DMS153 (cell line): ENCODE results near the gene BRI3BP.
"Not testable (repeated sequence)": the region's sequence is repeated elsewhere in the genome, so short reads cannot be mapped to it uniquely, and the experiment has no call there.

Experiments
- DNase-seq: peaks from one replicate; lab custom pipeline; 2025; lab: John Stamatoyannopoulos, UW

Gene BRI3BP

DNA sequence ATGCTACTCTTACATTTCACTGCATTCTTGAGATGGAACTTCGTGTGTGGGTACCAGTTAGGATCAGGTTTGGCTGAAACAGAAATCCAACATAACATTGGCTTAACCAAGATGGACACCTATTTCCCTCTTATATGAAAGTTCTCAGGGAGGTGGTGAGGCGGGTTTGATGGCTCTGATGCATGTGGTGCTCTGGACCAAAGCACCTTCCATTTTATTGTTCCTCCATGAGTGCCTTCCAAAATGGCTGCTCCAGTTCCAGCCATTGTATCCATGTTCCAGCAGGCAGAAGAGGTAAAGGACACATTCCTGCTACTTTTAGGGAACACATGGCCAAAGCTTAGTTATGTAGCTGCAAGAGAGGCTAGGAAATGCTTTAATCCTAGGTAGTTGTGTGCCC is 29.6 kb downstream of the BRI3BP start:
- DNase-seq, result no peak

GRCh38 chr12:125024949-125025563 is 31.6 kb downstream of the BRI3BP start:
- no peak for DNase-seq

DNA sequence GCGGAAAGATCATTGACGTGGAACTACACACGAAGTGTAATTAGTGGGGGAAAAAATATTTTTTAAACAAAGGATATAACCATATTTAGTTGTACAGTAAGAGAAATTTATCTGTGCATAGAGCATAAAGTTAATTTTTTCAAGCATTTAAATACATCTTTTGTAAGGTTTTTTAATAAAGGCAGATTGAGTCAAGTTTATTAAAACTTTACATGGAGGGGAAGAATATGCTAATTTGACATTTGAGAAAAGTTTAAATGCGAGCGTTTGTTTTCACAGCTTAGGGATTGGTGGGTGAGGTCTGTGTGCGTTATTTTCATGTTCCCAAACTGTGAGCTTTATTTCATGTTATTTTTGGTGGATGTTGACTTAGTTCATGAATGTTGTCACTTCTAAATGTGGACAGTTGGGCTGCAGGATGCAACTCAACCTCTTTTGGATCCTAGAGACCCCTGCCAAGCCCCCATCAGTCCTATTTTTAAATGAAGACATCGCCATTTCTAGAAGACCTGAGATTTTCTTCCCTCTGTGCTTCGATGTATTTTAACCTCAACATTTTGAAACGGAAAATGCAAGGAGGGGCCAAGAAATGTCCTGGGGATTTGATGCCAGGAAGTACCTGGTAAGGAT is 32.3 kb downstream of the BRI3BP start:
- no peak for DNase-seq

DNA sequence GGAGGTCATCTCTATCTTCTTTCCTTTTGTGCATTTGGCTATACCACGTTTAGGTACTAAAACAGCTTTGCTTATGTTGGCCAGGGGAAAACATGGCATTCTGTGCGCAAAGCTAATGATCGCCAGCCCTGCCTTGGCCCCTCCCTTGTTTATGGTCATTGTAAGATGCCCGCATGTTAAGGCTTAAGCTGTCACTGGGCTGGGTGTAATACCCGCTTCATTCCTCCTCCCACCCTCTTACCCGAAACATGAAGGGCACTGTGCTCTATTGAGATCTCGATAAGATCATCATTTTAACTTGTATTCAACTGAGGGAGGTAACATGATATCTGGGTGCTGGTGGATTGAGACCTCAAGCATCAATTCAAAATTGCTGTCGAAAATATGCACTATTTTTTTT is 34.7 kb downstream of the BRI3BP start:
- no peak for DNase-seq

GRCh38 chr12:125029761-125030358 is 36.4 kb downstream of the BRI3BP start:
- no peak for DNase-seq

DNA sequence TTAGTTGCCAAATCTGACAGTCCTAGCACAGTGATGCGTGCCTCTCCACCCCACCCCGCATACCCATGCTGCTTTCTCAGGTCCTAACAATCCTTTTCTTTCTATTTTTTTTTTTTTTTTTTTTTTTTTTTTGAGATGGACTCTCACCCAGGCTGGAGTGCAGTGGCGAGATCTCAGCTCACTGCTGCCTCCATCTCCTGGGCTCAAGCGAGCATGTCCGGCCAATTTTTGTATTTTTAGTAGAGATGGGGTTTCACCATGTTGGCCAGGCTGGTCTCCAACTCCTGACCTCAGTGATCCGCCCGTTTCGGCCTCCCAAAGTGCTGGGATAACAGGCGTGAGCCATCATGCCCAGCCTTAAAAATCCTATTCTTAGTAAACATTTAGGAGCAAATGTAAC is 38.0 kb downstream of the BRI3BP start:
- not testable (repeated sequence) for DNase-seq

GRCh38 chr12:125032466-125033152 is 39.2 kb downstream of the BRI3BP start:
- DNase-seq, result no peak

DNA sequence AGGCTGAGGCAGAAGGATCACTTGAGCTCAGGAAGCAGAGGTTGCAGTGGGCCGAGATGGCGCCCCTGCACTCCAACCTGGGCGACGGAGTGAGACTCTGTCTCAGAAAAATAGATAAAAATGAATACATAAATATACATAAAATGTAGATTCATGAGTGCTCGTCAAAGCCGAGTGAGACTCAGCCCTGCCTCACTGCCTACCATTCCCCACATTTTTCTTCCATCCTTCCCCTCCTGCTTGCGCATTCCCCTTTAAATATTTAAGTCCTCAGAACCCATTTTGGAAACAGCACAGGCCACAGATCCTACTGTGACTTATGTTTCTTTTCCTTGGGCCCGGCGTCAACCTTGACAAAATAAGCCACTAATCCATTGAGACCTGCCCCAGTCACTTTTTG is 39.8 kb downstream of the BRI3BP start:
- DNase-seq, result no peak

GRCh38 chr12:125038976-125039625 is 45.7 kb downstream of the BRI3BP start:
- DNase-seq, result no peak

DNA sequence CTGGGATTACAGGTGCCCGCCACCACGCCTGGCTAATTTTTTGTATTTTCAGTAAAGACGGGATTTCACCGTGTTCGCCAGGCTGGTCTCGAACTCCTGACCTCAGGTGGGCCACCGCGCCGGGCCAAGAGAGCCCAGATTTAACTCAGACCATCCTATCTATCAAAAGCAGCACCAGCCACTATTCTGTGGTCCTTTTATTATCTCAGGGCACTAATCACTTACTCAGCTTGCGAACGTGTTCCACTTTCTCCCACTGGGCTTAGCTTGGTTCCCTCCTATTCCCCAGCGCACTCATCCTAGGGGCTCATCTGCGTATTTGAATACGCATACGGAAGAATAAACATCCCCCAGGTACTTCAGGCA is 55.6 kb downstream of the BRI3BP start:
- DNase-seq, result no peak

DNA sequence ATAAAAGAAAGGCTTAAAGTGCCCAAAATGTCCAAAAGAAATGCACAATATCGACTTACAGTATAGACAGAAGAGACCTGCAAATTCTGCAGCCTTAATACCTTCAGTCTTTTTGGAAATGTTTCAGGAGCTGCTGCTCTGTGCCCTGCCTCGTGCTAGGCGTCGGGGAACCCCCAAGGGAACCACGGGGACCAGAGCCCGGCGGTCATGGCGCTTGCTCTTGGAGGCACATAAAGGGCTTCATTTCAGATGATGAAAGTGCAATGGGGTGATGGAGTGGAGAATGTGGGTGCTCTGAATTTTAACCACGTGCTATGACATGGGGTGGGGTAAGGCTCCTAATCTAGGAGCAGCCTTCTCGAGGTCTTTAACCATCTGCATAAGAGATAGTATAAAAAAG is 57.0 kb downstream of the BRI3BP start:
- no peak for DNase-seq

DNA sequence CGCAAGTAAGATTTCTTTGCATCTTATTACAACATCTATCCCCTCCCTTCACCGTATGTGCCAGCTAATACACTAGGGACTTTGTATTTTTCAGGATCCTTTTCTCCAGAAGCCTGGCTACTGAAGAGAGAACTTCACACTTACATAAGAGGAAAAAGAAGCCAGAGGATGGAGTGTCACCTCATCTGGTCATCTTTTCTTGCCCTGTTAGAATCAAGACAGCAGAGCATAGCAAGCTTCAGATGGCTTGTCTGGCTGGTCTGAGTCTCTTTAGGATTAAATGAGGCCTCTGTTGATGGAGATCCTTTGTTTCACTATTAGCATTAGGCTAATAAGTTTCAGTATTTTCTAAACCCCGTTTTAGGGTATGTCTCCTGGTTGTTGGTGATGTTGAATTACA is 57.4 kb downstream of the BRI3BP start:
- no peak for DNase-seq

GRCh38 chr12:125053821-125054220 is 60.4 kb downstream of the BRI3BP start:
- DNase-seq, result no peak

DNA sequence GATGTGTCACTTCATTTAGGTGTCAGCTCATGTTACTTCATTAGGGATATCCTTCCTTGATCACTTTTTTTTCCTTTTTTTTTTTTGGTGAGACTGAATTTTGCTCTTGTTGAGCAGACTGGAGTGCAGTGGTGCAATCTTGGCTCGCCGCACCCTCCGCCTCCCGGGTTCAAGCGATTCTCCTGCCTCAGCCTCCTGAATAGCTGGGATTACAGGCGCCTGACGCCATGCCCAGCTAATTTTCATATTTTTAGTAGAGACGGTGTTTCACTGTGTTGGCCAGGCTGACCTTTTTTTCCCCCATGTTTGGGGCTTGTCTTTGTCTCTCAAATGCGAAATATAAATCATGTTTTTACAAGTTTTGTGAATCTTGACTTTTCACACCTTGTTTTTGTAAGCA is 62.1 kb downstream of the BRI3BP start:
- no peak for DNase-seq

- DNase-seq, result no peak
Observed at GRCh38 chr12:125056306-125056705, 62.9 kb downstream of the BRI3BP start.

- DNase-seq, result no peak
Observed at GRCh38 chr12:125057708-125058107, 64.3 kb downstream of the BRI3BP start.

- DNase-seq, result no peak
Observed at GRCh38 chr12:125061229-125061628, 67.8 kb downstream of the BRI3BP start.

GRCh38 chr12:125063522-125063921 is 70.1 kb downstream of the BRI3BP start:
- DNase-seq, result not testable (repeated sequence)

DNA sequence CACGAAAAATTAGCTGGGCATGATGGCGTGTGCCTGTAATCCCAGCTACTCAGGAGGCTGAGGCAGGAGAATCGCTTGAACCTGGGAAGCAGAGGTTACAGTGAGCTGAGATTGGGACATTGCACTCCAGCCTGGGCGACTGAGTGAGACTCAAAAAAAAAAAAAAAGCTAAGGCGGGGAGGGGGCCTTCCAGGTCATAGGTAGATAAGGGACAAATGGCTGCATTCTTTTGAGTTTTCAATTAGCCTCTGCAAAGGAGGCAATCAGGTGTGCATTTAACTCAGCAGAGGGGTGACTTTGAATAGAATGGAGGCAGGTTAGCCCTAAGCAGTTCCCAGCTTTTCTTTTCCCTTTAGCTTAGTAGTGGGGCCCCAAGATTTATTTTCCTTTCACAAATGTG is 71.0 kb downstream of the BRI3BP start:
- no peak for DNase-seq

DNA sequence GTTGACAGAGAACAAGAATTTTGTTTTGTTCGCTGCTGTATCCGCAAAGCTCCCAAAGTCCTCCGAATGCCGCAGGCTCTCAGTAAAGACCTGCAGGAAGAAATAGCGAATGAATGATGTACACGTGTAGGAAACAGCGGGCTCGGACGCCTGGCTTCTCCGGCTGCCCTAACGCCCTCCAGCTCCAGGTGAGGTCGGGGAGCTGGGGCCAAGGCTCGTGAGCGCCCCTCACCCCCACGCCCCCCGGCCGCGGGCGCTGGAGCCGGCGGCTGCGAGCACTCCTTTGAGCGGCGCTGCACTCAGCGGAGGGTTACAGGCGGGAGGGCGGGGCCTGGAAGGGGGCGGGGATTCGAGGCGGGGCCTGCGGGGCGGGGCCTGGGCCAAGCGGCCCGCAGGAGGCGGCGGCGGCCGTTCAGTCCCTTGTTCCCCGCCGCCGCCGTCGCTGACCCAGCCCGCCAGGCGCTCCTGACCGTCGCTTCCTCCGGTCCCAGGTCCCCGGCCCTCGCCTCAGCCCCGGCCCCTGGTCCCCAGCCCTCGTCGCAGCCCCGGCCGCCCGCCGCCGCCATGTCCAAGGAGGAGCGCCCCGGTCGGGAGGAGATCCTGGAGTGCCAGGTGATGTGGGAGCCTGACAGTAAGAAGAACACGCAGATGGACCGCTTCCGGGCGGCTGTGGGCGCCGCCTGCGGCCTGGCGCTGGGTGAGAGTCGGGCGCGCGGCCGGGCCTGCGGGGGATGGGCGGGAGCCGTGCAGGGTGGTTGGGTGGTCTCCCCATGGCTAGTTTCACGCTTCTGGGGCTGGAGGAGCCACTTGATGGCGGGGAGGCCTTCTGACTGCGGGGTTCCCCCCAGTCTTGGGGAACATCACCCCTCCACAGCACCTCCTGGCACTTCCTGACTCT is 71.8 kb downstream of the BRI3BP start, which contains the start of gene AACS:
AACS (plus strand) TSS at position 415 of the 898 bp plus-strand sequence; CDS start at position 565, 150 bp downstream.
- peak; percentile 50 for DNase-seq

GRCh38 chr12:125065919-125066570 is 72.6 kb downstream of the BRI3BP start:
- DNase-seq, result no peak
